Measurements from ENCODE around the gene ZSWIM2. TPM values are rescaled to one million over a fixed set of nuclear protein-coding genes. Genes with fewer than 3 reads are reported as not detected.

Gene ZSWIM2
- total RNA-seq, 1 donor: 0.43 TPM

DNA sequence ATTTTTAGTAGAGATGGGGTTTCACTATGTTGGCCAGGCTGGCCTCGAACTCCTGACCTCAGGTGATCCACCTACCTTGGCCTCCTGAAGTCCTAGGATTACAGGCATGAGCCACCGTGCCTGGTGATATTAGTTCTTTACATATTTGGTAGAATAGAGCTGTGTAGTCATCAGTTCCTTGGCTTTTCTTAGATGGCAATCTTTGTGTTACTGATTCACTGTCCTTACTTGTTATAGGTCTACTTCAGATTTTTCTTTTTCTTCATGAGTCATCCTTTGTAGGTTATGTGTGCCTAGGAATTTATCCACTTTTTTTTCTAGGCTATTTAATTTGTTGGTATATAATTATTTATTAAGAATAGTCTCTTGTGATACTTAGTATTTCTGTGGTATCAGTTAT lies 30.3 kb upstream of the ZSWIM2 start:
- DNase-seq (ENCODE audit: low read depth): no peak
- TF ChIP-seq, protein P1, sequence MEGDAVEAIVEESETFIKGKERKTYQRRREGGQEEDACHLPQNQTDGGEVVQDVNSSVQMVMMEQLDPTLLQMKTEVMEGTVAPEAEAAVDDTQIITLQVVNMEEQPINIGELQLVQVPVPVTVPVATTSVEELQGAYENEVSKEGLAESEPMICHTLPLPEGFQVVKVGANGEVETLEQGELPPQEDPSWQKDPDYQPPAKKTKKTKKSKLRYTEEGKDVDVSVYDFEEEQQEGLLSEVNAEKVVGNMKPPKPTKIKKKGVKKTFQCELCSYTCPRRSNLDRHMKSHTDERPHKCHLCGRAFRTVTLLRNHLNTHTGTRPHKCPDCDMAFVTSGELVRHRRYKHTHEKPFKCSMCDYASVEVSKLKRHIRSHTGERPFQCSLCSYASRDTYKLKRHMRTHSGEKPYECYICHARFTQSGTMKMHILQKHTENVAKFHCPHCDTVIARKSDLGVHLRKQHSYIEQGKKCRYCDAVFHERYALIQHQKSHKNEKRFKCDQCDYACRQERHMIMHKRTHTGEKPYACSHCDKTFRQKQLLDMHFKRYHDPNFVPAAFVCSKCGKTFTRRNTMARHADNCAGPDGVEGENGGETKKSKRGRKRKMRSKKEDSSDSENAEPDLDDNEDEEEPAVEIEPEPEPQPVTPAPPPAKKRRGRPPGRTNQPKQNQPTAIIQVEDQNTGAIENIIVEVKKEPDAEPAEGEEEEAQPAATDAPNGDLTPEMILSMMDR (IDR thresholded peaks at IDR 0.05; ENCODE audit: insufficient read depth, low read depth, low read length): no peak
- no peak overlapping the region for H3K4me3 ChIP-seq (ENCODE audit: low read depth, low read length)

DNA sequence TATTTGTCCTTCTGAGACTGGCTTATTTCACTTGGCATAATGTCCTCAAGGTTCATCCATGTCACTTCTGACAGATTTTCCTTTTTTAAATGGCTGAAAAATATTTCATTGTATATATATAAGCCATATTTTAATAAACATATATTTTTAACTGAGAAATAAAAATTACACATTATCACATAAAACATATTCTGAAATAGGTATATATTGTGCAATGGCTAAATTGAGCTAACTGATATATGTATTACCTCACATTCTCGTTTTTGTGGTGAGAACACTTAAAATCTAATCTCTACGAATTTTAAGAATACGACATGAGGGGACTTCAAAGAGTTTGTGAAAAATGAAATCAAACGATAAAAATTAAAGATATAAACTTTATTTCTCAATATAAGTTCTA lies 25.7 kb upstream of the ZSWIM2 start:
- H3K4me3 ChIP-seq (ENCODE audit: low read depth, low read length): no peak overlapping the region
- no peak for DNase-seq (ENCODE audit: low read depth)
- TF ChIP-seq, protein P1 (IDR thresholded peaks at IDR 0.05; ENCODE audit: insufficient read depth, low read depth, low read length): no peak

DNA sequence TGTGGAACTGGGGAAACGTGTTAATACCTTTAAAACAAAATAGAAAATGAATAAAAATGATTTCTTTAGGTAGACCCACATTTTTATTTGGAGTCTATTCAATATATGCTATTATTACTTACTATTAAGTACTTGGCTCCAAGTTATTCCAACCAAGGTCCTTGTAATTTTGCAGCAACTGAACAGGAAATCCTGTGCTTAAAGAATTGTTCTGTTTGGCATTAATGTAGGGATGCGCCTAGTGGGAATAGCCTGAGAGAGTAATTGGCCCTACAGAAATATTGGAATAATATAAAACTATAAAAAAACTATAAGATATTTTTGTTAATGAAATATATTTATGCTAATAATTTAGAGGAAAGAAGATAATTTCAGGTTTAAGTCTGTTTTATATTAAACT lies 22.9 kb upstream of the ZSWIM2 start:
- H3K4me3 ChIP-seq (ENCODE audit: low read depth, low read length): no peak overlapping the region
- DNase-seq (ENCODE audit: low read depth): no peak
- TF ChIP-seq, protein P1 (IDR thresholded peaks at IDR 0.05; ENCODE audit: insufficient read depth, low read depth, low read length): no peak

DNA sequence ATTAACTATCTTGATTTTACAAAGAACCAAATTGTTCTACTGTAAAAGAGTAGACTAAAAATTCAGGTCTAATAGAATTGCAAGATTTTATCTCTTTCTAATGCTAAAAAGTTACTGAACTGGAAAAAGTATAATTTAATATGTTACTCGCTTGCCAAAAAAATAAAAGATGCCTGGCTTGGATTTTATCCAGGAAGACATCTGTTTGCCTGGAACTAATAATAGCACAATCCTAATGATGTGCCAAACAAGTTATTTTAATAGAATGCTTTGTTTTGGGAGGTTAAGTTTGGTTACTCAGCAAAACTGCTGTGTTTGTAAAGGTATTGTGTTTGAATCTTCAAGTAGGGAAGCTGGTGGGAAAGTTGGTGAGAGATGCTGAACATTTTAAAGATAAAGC lies 19.4 kb upstream of the ZSWIM2 start:
- no peak for DNase-seq (ENCODE audit: low read depth)
- TF ChIP-seq, protein P1 (IDR thresholded peaks at IDR 0.05; ENCODE audit: insufficient read depth, low read depth, low read length): no peak
- no peak overlapping the region for H3K4me3 ChIP-seq (ENCODE audit: low read depth, low read length)

DNA sequence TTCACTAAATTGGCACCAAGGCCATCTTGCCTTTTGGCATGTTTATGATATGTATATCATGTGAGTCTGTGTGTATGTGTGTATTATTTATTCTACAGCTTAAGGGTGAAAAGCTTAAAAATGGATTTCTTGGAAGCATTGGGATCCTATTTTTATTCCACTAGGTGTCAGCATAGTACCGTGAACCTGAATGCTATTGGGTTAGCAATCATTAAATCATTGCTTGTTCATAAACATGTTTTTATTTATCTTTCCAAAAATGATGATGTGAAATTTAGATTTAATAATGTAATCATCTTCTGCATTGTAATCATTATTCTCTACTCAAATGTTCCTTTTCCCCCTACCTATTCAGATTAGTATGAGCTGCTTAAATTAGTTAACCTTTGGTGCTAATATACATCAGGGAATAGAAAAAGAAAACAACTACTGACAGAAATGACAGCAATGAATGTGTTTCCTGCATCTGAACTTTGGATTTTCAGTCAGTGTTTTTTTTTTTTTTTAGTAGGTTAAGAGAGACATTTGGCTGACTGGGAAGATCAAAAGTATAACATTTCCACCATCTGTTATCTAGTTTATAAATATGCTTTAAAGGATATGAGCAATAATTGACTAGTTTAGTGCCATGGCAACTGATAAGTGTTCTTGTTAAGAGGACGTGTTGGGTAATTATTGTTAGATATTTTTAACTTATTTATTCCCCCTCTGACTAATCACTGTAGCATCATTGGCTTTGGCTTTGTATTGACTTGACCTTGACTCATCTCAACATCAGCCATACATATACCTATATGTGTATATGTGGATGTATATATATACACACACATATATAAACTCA lies 14.1 kb upstream of the ZSWIM2 start:
- DNase-seq (ENCODE audit: low read depth): peak; percentile 52
- H3K4me3 ChIP-seq (ENCODE audit: low read depth, low read length): no peak overlapping the region
- TF ChIP-seq, protein P1 (IDR thresholded peaks at IDR 0.05; ENCODE audit: insufficient read depth, low read depth, low read length): peak; percentile 60

DNA sequence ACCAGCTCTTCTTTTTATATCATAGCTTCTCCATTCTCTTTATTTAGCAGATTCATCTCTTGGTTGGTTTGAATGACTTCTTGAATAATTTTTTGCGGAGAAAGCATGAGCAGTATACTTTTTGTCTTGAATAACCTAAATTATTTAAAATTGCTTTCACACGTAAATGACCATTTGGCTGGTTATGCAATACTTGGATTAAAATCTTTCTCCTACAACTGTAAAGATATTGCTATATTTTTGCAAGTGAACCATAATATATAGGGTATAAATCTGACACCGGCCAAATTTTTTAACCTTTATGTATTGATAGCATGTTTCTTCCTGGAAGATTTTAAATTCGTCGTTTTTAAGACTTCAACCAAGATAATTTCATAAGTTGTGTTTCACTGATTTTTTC lies 6.2 kb upstream of the ZSWIM2 start:
- TF ChIP-seq, protein P1 (IDR thresholded peaks at IDR 0.05; ENCODE audit: insufficient read depth, low read depth, low read length): no peak
- no peak overlapping the region for H3K4me3 ChIP-seq (ENCODE audit: low read depth, low read length)
- no peak for DNase-seq (ENCODE audit: low read depth)

DNA sequence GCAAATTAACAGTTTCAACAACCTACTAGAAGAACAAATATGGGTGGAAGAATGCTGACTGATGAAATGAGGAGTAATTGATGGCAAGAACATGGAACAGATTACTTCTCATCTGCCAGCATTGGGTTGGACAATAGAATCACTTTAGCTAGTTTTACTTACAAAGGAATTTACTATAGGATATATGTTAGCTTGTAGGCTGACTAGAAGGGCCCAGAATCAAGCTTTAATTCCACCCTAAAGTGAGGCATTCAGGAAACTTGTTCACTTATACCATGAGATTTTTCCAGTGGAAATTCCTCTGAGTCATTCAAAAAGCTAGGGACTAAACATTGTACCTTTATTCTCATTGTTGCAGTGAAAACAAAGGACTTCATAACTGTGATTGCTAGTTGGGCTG lies 5.0 kb upstream of the ZSWIM2 start:
- H3K4me3 ChIP-seq (ENCODE audit: low read depth, low read length): no peak overlapping the region
- TF ChIP-seq, protein P1 (IDR thresholded peaks at IDR 0.05; ENCODE audit: insufficient read depth, low read depth, low read length): no peak
- no peak for DNase-seq (ENCODE audit: low read depth)
